ENCODE data around the gene PKN1. TPM values are rescaled to one million over a fixed set of nuclear protein-coding genes. Genes with fewer than 3 reads are reported as not detected.

The PKN1 gene
- total and polyA plus RNA-seq, 2 of the 4 experiments (the other 2 are of a cell fraction), result 39.1 to 41.4 TPM

- TF ChIP-seq, protein P1, sequence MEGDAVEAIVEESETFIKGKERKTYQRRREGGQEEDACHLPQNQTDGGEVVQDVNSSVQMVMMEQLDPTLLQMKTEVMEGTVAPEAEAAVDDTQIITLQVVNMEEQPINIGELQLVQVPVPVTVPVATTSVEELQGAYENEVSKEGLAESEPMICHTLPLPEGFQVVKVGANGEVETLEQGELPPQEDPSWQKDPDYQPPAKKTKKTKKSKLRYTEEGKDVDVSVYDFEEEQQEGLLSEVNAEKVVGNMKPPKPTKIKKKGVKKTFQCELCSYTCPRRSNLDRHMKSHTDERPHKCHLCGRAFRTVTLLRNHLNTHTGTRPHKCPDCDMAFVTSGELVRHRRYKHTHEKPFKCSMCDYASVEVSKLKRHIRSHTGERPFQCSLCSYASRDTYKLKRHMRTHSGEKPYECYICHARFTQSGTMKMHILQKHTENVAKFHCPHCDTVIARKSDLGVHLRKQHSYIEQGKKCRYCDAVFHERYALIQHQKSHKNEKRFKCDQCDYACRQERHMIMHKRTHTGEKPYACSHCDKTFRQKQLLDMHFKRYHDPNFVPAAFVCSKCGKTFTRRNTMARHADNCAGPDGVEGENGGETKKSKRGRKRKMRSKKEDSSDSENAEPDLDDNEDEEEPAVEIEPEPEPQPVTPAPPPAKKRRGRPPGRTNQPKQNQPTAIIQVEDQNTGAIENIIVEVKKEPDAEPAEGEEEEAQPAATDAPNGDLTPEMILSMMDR (conservative IDR thresholded peaks at IDR 0.05; ENCODE audit: low read depth, low read length), result no peak
- TF ChIP-seq, protein P2, sequence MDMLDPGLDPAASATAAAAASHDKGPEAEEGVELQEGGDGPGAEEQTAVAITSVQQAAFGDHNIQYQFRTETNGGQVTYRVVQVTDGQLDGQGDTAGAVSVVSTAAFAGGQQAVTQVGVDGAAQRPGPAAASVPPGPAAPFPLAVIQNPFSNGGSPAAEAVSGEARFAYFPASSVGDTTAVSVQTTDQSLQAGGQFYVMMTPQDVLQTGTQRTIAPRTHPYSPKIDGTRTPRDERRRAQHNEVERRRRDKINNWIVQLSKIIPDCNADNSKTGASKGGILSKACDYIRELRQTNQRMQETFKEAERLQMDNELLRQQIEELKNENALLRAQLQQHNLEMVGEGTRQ (IDR thresholded peaks at IDR 0.05; ENCODE audit: low read depth, low read length), result no peak
Measured at GRCh38 chr19:14418856-14419105, 14.3 kb upstream of the PKN1 start (continued).

Measured in IMR-90 (cell line).